Measurements from ENCODE around the gene GALNT18.

Gene GALNT18

GRCh38 chr11:11408436-11409221, 213.2 kb downstream of the GALNT18 start:
- peak; percentile 18 for DNase-seq (ENCODE audit: low spot score)

DNA sequence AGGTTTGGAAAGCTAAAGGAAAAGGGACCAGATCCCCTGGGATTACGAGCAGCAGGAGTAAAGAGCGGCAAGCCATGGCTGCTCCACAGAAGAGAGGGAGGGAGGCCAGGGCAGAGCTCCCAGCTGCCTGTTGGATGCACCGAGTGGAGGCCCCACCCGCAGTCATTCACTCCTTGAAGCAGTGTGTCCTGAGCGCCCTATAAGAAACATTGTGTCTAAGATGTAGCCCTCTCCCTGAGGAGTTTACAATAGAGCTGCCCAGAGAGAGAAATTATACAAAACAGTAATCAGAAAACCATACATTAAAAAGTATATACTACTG, 214.1 kb downstream of the GALNT18 start:
- no peak for DNase-seq (ENCODE audit: low spot score)

DNA sequence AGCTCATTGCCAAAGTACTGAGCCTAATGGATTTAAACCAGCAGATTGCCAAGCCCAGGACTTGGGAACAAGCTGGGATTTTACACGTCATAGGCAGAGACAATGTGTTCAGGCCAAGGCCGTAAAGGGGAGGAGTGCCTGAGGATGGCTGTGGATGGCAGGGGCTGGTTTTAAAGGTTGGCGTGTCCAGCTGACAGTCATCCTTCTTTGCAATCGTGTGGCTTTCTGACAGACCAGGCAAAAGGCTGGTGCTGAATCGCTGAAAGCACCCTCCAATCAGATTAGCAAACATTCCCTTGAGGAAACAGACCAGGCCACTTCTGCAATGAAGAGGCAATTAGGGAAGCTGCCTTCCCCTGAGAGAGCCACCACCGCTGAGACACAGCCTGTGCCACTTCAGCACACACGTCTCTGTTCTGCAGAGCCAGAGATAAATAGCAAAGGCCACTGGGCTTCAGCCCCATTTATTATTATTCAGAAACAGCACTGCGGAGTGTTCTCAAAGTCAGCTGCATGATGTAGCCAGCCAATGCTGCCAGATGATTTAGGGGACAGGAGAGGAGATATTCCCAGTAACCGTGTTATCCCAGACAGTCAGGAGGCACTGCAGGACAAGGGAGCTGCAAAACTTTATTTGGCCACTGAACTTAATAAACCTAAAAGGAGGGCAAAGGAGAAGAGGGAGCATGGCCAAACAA, 214.6 kb downstream of the GALNT18 start:
- no peak for DNase-seq (ENCODE audit: low spot score)

GRCh38 chr11:11406652-11407051, 215.2 kb downstream of the GALNT18 start:
- no peak for DNase-seq (ENCODE audit: low spot score)

DNA sequence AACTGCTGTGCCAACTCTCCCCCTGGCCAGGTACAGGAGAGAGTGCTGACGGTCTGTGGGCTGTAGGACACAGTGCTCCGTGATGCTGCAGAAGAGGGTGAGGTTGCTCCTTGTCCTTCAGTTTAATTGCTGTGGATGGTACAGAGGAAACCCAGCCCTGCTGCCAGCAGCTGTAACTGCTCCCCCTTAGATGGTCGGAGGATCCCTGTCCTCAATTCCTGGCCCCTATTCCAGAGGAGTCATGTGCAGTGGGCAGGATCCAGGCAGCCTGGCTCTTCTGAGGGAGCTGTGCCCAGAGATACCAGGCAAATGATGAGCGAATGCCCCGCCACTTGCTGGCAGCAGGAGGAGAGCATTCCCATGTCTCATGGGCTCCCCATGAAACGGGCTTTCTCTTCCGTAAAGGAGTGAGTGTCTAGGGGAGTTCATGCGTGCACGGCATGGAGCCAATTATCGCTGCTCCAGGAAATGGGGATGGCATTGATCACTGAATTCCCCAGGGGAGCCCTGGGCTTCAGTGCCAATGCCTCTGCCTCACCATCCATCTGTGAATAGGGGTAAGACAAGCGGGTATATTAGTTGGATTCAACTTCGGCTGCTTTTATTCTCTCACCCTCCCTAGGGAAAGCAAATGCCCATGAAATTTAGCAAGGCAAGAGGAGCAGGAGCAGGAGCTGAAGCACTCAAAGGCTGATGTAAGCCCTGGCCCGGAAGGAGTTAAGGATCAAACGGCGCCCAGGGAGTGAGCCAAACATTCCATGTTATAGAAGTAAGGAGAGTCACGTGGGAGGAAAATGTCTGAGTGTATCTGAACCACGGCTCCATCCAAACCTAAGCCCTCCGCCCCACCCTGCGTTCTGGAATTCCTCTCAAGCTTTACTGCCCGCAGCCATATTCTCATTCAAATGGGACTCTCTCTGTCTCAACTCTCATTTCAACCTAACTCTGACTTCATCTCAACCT, 217.8 kb downstream of the GALNT18 start:
- no peak for DNase-seq (ENCODE audit: low spot score)

DNA sequence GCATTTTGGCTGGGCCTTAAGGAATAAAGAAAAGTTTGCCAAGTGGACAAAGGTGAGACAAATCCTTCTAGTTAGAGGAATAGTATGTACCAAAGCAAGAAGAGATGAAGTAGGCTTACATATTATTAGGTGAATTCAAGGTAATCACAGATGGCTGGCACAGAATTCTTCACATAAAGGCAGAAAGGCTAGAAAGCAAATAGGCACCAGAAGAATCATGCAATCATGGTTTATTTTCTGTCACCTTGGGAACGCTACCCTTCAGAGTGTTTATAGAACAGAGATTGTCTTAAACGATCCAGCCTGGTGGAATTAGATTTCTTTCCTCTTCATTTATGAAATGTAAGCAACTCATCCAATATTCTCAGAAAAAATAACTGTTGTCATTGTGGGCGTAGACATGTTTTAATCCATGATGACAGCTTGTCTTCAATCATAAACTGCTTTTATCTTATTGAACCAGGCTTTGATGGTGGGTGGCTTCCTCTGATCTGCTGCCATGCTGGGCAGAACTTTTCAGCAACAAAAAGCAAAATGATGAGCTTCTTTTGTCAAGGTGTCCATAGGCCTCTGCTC, 219.8 kb downstream of the GALNT18 start:
- peak; percentile 85 for DNase-seq (ENCODE audit: low spot score)

DNA sequence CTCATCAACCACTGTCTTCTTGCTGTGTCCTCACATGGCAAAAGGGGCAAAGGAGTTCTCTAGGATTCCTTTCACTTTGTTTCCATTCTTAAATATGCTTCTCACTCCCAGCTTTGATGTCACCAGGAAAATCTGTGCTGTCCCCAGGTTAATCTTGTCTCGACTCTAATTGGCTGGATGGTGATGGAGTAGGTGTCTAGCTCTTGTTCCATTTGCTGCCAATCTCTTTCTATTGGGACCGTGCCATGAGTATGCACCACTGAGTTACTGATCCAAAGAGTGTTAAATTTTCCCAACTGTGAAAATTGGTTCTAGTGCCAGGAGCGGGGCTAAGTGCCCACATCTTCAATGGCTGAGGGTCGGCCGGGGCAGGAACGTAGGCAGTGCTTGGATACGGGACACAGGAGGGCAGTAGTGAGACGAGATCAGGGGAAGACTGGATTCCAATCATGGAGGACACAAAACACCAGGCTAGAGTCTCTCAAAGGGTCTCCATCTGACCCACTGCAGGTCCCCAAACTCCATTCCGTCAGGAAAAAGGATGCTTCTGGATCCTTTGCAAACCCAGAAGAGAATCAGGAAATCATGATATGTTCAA, 221.1 kb downstream of the GALNT18 start:
- peak; percentile 59 for DNase-seq (ENCODE audit: low spot score)

DNA sequence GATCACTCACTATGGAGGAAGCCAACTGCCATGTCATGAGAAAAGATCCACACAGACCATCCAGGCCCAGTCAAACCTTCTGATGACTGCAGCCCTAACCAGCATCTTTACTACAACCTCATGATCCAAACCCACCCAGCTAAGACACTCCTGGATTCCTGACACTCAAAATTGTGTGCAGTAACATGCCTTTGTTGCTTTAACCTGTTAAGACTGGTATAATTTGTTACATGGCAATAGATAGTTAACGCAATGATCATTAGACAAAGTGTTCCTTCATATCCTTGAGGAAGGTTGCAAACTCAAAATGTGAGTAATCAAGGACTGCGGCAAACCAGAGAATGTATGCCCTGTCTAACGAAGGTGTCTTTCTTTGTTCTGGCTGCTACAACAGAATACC, 221.7 kb downstream of the GALNT18 start:
- no peak for DNase-seq (ENCODE audit: low spot score)

DNA sequence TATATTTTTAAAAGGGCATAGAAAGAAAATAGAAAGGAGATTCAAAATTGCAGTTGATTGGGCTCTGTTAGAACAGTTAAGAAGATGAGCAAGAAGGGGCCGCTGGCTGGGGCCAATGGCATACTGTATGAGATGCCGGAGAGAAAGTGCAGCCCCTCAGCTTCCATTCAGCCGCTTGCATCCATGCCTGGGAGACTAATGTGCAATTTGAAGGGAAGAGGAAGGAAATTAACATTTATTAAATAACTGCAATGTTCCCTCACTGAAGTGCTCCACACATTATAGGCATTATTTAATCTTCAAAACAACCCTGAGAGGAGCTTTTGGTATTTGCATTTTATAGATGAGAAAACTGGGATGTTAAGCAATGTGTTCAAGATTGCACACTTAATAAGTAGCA, 224.0 kb downstream of the GALNT18 start:
- no peak for DNase-seq (ENCODE audit: low spot score)

GRCh38 chr11:11397036-11397415, 224.8 kb downstream of the GALNT18 start:
- no peak for DNase-seq (ENCODE audit: low spot score)

- DNase-seq (ENCODE audit: low spot score), result no peak
These were observed 225.3 kb downstream of the GALNT18 start for GRCh38 chr11:11396301-11397035.

DNA sequence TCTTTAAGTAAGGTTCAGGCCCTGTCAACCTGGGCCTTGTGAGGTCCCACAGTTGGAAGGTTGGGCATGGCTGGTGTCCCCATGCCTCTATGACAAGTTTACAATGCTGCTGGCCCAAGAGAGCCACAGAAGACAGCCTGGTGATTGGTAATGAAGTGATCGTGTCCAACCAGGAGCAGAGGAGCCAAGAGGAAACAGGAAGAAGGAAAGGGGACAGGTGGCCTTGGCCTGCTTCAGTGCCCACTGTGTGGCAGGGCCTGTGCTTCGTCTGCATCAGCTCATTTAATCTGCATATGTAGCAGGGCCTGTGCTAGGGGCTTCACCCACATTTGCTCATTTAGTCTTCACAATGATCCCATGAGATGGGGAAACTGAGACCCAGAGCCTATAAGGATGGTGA, 226.7 kb downstream of the GALNT18 start:
- no peak for DNase-seq (ENCODE audit: low spot score)

GRCh38 chr11:11394241-11394640, 227.6 kb downstream of the GALNT18 start:
- no peak for DNase-seq (ENCODE audit: low spot score)

- DNase-seq (ENCODE audit: low spot score), result no peak
These were observed 229.9 kb downstream of the GALNT18 start for GRCh38 chr11:11391796-11392463.

DNA sequence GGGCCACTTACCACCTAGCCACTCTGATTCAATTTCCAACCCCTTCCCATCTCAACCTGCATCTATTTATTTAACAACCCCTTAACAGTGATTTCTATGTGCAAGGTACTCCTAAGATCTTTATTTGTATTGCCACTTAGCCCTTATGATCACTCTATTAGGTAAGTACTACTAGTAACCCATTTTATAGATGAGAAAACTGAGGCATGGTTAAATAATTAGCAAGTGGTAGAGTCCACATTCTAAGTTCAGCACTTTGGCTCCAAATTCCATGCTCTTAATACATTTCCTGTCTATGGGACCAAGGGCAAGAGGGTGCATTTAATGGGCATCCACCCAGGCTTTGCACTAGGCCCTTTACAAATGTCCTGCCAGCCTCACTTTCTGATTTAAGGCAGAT, 230.6 kb downstream of the GALNT18 start:
- no peak for DNase-seq (ENCODE audit: low spot score)

DNA sequence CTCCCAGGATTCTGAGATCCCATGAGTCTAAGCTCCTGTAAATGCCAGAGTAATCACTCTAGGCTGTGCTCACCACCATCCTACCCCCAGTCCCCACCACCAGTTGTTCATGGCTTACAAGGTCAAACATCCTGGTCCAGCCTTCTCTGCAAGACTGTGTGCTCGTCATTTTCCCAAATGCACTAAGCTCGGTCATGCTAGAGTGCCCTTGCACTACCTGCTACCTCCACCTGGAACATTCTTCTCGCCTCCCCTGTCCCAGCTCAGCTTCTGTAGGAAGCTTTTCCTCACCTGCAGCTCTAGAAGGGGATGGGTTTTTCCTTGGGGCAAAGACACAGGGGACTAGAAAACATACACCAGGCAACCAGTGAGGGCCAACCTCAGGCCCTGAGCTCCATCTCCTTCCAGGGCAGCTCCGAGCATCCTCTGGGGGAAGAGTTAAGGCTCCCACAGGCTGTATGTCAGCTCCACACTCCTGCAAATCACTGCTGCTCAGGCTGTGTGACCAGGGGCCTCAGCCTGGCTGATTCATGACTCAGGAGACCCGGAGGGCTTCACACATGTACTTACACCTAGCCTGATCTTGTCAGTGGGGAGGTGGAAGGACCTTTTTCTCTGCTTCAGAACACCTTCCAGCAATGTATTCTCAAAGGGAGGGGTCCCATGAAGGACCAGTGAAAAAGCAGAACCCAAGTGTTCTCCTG, 231.6 kb downstream of the GALNT18 start:
- DNase-seq (ENCODE audit: low spot score), result no peak

GRCh38 chr11:11389238-11389637, 232.6 kb downstream of the GALNT18 start:
- no peak for DNase-seq (ENCODE audit: low spot score)

DNA sequence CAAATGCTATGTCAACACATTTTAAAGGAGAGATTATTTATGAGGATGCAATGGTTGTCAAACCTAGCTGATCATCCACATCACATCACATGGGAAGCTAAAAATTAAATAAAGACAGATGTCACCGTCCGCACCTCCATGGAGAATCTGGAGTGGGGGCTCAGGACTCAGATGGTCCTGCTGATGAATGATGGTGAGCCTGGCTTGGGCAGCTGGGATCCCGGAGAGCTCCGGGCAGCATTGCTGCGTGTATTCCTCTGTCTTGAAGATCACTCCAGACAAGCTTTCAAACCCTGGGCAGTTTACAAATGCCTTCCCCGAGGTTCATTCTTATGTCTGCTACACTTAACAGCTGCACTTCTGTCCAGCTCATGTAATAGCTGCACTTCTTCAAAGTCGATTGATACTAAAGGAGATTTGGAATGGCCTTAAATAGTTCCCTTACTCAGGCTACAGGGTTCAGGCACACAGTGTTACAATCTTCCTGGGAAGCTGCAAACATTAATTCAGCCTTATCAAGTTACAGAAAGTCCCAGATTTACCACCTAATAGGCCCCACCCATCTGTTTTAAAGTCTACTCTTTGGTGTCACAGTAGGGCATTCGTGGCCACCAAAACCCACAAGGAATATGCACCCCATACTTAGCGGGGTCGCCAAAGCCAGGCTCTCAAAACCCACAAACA, 234.0 kb downstream of the GALNT18 start:
- no peak for DNase-seq (ENCODE audit: low spot score)

DNA sequence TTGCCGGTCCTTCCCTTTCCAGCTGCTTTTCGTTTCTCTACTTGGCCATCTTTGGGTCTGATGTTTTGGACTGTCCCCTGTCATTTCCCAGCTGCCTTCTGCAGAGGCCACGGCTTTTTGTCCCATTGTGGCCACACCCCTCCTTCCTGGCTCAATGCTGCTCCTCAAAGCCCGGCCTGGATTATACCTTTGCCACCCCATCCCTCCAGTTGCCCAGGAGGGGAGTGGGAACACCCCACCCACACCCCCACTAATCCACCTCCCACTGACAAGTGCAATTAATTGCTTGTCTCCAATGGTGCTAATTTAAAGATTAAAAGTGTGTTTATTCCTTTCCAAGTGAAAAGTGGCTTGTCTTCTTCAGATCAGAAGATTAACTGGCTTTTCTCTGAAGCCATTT, 234.6 kb downstream of the GALNT18 start:
- no peak for DNase-seq (ENCODE audit: low spot score)
